K562 (cell line): Measurements from ENCODE around the gene GORASP1.

Source experiments
- PHF8 ChIP-seq: fragments of 200-600 bp; sonication (generic); IDR thresholded peaks from 2 replicates; pipeline ENCODE4 v1.6.1; 2012; ENCODE audit warnings: mixed run types, mild to moderate bottlenecking, inconsistent platforms, low read length, moderate library complexity, borderline replicate concordance
- RAD21 ChIP-seq, 2 experiments: fragments of 250-450 bp in 1 of 2; fragments of 450-650 bp in 1 of 2; sonication (Bioruptor Pico) in 1 of 2; formaldehyde crosslinking in 1 of 2; IDR thresholded peaks in 1 of 2; conservative IDR thresholded peaks in 1 of 2; 2 replicates each; pipeline versions ENCODE4 v1.4.0 to v1.8.0; 2020 to 2022; ENCODE audit warnings: mild to moderate bottlenecking in 2 of 2, moderate library complexity in 1 of 2
- SIN3B ChIP-seq: fragments of 450-650 bp; IDR thresholded peaks from 2 replicates; pipeline ENCODE4 v1.6.1; 2017; ENCODE audit warnings: low read depth, mild to moderate bottlenecking, moderate library complexity
- SP2 ChIP-seq: IDR thresholded peaks from 2 replicates; pipeline ENCODE4 v1.6.1; 2011; ENCODE audit warnings: mild to moderate bottlenecking, low read depth, low read length, moderate library complexity; ENCODE audit not compliant: poor library complexity, severe bottlenecking; ENCODE audit errors: extremely low read depth
- TF ChIP-seq, protein P1 (sequence below), 3 experiments: IDR thresholded peaks in 2 of 3; conservative IDR thresholded peaks in 1 of 3; 2 replicates each; pipeline ENCODE4 v1.5.1; 2011 to 2012; ENCODE audit warnings: low read length in 3 of 3, mild to moderate bottlenecking in 3 of 3, control low read depth in 2 of 3, improper control_type of control experiment in 1 of 3, inconsistent platforms in 1 of 3, low read depth in 1 of 3, mixed read lengths in 1 of 3, moderate library complexity in 1 of 3; ENCODE audit not compliant: insufficient read depth in 2 of 3

DNA sequence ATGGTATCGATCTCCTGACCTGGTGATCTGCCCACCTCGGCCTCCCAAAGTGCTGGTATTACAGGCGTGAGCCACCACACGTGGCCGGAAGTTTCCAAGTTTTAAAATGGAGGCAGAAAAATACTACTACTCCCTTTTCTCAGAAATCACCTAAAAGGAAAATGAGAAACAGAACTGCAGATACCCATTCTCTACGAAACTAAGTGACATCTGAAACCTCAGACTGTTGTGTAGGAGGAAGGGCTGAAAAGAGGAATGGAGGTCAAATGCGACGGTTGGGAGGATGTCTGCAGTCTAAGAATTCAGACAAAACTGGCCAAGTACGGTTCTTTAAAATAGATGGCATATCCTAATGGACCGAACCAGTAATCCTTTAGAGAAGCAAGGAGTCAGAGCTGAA, 31.5 kb downstream of the GORASP1 start:
- TF ChIP-seq SIN3B (no peak), PHF8 (no peak), SP2 (no peak), RAD21 (CRISPR knock-in tag; conservative IDR thresholded peaks at IDR 0.05 in 1 of 2, IDR thresholded peaks at IDR 0.05 in 1 of 2) (no peak)
- TF ChIP-seq, protein P1, sequence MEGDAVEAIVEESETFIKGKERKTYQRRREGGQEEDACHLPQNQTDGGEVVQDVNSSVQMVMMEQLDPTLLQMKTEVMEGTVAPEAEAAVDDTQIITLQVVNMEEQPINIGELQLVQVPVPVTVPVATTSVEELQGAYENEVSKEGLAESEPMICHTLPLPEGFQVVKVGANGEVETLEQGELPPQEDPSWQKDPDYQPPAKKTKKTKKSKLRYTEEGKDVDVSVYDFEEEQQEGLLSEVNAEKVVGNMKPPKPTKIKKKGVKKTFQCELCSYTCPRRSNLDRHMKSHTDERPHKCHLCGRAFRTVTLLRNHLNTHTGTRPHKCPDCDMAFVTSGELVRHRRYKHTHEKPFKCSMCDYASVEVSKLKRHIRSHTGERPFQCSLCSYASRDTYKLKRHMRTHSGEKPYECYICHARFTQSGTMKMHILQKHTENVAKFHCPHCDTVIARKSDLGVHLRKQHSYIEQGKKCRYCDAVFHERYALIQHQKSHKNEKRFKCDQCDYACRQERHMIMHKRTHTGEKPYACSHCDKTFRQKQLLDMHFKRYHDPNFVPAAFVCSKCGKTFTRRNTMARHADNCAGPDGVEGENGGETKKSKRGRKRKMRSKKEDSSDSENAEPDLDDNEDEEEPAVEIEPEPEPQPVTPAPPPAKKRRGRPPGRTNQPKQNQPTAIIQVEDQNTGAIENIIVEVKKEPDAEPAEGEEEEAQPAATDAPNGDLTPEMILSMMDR (IDR thresholded peaks at IDR 0.05 in 2 of 3, conservative IDR thresholded peaks at IDR 0.05 in 1 of 3; ENCODE audit: insufficient read depth in 2 of 3, low read depth in 1 of 3, low read length in 3 of 3), result no peak
